GM23338 (cell line): Measurements from ENCODE around the gene SNAI1. TPM values are rescaled to one million over a fixed set of nuclear protein-coding genes. Genes with fewer than 3 reads are reported as not detected.

Experiments used
- ATAC-seq: fragments of 200-7000 bp; cut with Tn5 transposase; 3 replicates; pipeline ENCODE4 v1.9.1; 2020
- DNase-seq: peaks from one replicate; pipeline ENCODE4 v3.0.0-alpha.2; 2015; ENCODE audit warnings: low spot score
- H2AFZ ChIP-seq: fragments of 200-600 bp; sonication (generic); 2 replicates; pipeline ENCODE4 v1.8.0; 2016; ENCODE audit warnings: antibody characterized with exemption, mild to moderate bottlenecking, moderate library complexity
- H3F3A ChIP-seq: fragments of 200-600 bp; sonication (generic); replicated peaks from 2 replicates; pipeline ENCODE4 v1.8.0; 2017; ENCODE audit warnings: antibody characterized with exemption, mixed run types, low read depth
- H3K27ac ChIP-seq: fragments of 200-600 bp; sonication (generic); 2 replicates; pipeline ENCODE4 v1.6.1; 2016; ENCODE audit warnings: low read depth
- H3K27me3 ChIP-seq: fragments of 200-600 bp; sonication (generic); 2 replicates; pipeline ENCODE4 v1.8.0; 2016; ENCODE audit warnings: mild to moderate bottlenecking, mixed run types, moderate library complexity; ENCODE audit not compliant: insufficient read depth
- H3K36me3 ChIP-seq: fragments of 200-600 bp; sonication (generic); 2 replicates; pipeline ENCODE4 v1.8.0; 2016; ENCODE audit warnings: mild to moderate bottlenecking; ENCODE audit not compliant: insufficient read depth
- H3K4me1 ChIP-seq: fragments of 200-600 bp; sonication (generic); 2 replicates; pipeline ENCODE4 v1.8.0; 2016; ENCODE audit warnings: mild to moderate bottlenecking, moderate library complexity; ENCODE audit not compliant: insufficient read depth
- H3K4me2 ChIP-seq: fragments of 200-600 bp; sonication (generic); 2 replicates; pipeline ENCODE4 v1.7.1; 2017; ENCODE audit warnings: mixed run types
- H3K4me3 ChIP-seq: fragments of 200-600 bp; sonication (generic); 2 replicates; pipeline ENCODE4 v1.6.1; 2016; ENCODE audit warnings: mixed run types
- H3K79me2 ChIP-seq: fragments of 200-600 bp; sonication (generic); replicated peaks from 2 replicates; pipeline ENCODE4 v1.8.0; 2017; ENCODE audit warnings: mild to moderate bottlenecking; ENCODE audit not compliant: insufficient read depth
- H3K9me2 ChIP-seq: fragments of 200-600 bp; sonication (generic); 2 replicates; pipeline ENCODE4 v1.8.0; 2017; ENCODE audit not compliant: insufficient read depth
- H4K20me1 ChIP-seq: fragments of 200-600 bp; sonication (generic); replicated peaks from 2 replicates; pipeline ENCODE4 v1.8.0; 2017; ENCODE audit warnings: mild to moderate bottlenecking; ENCODE audit not compliant: insufficient read depth
- H3K27ac Mint-ChIP-seq: 2 replicates; pipeline ENCODE4 v1.8.0; 2020; ENCODE audit warnings: inconsistent platforms, mild to moderate bottlenecking, moderate library complexity, mixed read lengths
- H3K27me3 Mint-ChIP-seq: 3 replicates; pipeline ENCODE4 v1.8.0; 2022; ENCODE audit warnings: low read depth, mild to moderate bottlenecking, moderate library complexity, mixed read lengths, inconsistent platforms; ENCODE audit not compliant: insufficient read depth, poor library complexity
- H3K36me3 Mint-ChIP-seq: 3 replicates; pipeline ENCODE4 v1.8.0; 2021; ENCODE audit warnings: low read depth, mild to moderate bottlenecking, inconsistent platforms, moderate library complexity, mixed read lengths
- H3K4me1 Mint-ChIP-seq: 3 replicates; pipeline ENCODE4 v1.8.0; 2020; ENCODE audit warnings: mild to moderate bottlenecking, inconsistent platforms, mixed read lengths
- H3K4me3 Mint-ChIP-seq: 3 replicates; pipeline ENCODE4 v1.8.0; 2021; ENCODE audit warnings: moderate library complexity, mild to moderate bottlenecking, inconsistent platforms, mixed read lengths
- H3K9me3 Mint-ChIP-seq: 3 replicates; pipeline ENCODE4 v1.8.0; 2020; ENCODE audit warnings: moderate library complexity, mild to moderate bottlenecking, inconsistent platforms, mixed read lengths
- CREB1 ChIP-seq: fragments of 250-450 bp; sonication (Bioruptor Pico); IDR thresholded peaks from 2 replicates; pipeline ENCODE4 v1.5.0; 2020; ENCODE audit warnings: low read depth, mild to moderate bottlenecking, moderate library complexity
- EZH2 ChIP-seq: fragments of 200-600 bp; sonication (generic); IDR thresholded peaks from one replicate; pipeline ENCODE4 v1.8.0; 2017; ENCODE audit warnings: antibody characterized with exemption, mild to moderate bottlenecking, low read depth; ENCODE audit not compliant: unreplicated experiment
- EZH2phosphoT487 ChIP-seq: fragments of 200-600 bp; sonication (generic); IDR thresholded peaks from one replicate; pipeline ENCODE4 v1.8.1; 2018; ENCODE audit warnings: antibody characterized with exemption; ENCODE audit not compliant: unreplicated experiment
- NANOG ChIP-seq: IDR thresholded peaks from 2 replicates; pipeline ENCODE4 v1.6.1; 2016; ENCODE audit warnings: antibody characterized with exemption, borderline replicate concordance
- POLR2AphosphoS5 ChIP-seq: IDR thresholded peaks from 2 replicates; pipeline ENCODE4 v1.6.1; 2016; ENCODE audit warnings: antibody characterized with exemption, low read depth
- STAT1 ChIP-seq: IDR thresholded peaks from one replicate; pipeline ENCODE4 v1.6.1; 2016; ENCODE audit warnings: antibody characterized with exemption; ENCODE audit not compliant: unreplicated experiment
- ZNF114 ChIP-seq: fragments of 250-450 bp; sonication (Bioruptor Pico); IDR thresholded peaks from 2 replicates; pipeline ENCODE4 v1.5.0; 2020; ENCODE audit warnings: mild to moderate bottlenecking, moderate library complexity
- ZNF331 ChIP-seq: fragments of 250-450 bp; sonication (Bioruptor Pico); IDR thresholded peaks from 2 replicates; pipeline ENCODE4 v1.5.0; 2020; ENCODE audit warnings: low read depth, mild to moderate bottlenecking, moderate library complexity
- polyA plus RNA-seq: library from polyadenylated mRNA; unstranded; fragments of >200 nt; fragmentation: Nextera tagmentation; extraction: Ambion mirVana; gene quantifications from 2 replicates; pipeline ENCODE4 v1.2.1, GENCODE V29; 2016
- total RNA-seq: library from RNA; depleted of rRNA; stranded (reverse); fragments of >200 nt; shearing (Covaris generic); gene quantifications from 2 replicates; pipeline ENCODE4 v1.2.3, GENCODE V29; 2014
- TF ChIP-seq, protein P1 (sequence below): fragments of 250-450 bp; sonication (Bioruptor Pico); IDR thresholded peaks from 2 replicates; pipeline ENCODE4 v1.5.0; 2020; ENCODE audit warnings: mild to moderate bottlenecking, moderate library complexity
- TF ChIP-seq, protein P2 (sequence below), 2 experiments: fragments of 200-600 bp in 1 of 2; sonication (generic) in 1 of 2; conservative IDR thresholded peaks; 2 replicates each; pipeline versions ENCODE4 v1.5.1 to v1.6.1; 2016 to 2017; ENCODE audit warnings: antibody characterized with exemption in 2 of 2, low read depth in 2 of 2, mild to moderate bottlenecking in 2 of 2, moderate library complexity in 1 of 2
- TF ChIP-seq, protein P3 (sequence below): IDR thresholded peaks from one replicate; pipeline ENCODE4 v1.6.1; 2018; ENCODE audit warnings: antibody characterized with exemption; ENCODE audit not compliant: unreplicated experiment

SNAI1 gene
- total and polyA plus RNA-seq, 2 experiments from 2014 or later: 4.2 to 8.4 TPM

DNA sequence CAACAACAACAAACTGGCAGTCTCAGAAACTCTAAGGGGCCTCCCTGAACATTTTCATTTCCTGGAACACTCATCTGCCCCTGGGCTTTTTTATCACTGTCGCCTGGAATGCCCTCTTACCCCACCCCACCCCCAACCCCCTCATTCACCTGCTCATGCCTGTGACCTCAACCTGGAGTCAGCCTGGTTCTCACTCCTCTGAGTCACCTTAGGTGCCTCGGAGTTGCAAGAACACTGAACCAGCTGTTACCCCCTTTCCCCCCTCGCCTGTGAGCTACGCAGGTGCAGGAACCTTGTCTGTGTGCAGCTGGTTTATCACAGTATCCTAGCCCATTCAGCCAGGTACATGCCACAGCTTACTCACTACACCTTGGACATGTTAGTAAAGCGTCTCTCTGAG is 12.8 kb upstream of the SNAI1 start:
- Mint-ChIP-seq H3K4me1 (peaks cover 4% of the 10 kb centered on the region; the same call in 2 of the 3 replicates), H3K4me3 (no peak overlapping the region)

DNA sequence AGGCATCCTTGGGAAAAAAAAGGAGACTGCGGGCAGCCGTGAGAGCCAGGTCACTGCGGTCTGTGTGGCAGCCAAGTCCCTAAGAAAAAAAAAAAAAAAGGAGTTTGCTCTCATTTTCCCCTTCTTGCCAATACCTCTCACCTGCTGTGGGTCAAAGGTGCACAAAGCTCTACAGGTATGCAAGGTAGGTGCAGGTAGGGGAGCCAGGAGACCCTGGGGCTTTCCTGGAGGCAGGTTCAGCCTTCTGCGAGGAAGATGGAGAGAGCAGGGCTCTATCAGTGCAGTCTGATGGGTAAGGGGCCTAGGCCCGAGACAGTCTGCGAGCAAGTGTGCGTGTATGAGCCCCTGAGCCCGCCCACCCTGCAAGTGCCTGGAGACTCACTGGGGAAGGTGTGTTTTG is 12.3 kb upstream of the SNAI1 start:
- Histone ChIP-seq H3K4me2 (no peak overlapping the region), H3K9me2 (no peaks in the 10 kb centered on the region), H2AFZ (no peak overlapping the region), H4K20me1 (no peaks in the 10 kb centered on the region), H3K4me1 (no peaks in the 10 kb centered on the region; the same call in 1 of the 2 replicates), H3F3A (no peaks in the 10 kb centered on the region), H3K36me3 (no peaks in the 10 kb centered on the region), H3K27me3 (no peaks in the 10 kb centered on the region), H3K27ac (no peak overlapping the region), H3K79me2 (no peaks in the 10 kb centered on the region), H3K4me3 (no peak overlapping the region)
- H3K4me1 Mint-ChIP-seq: peaks cover 4% of the 10 kb centered on the region; the same call in 2 of the 3 replicates
- peaks cover 2% of the 10 kb centered on the region for H3K27me3 Mint-ChIP-seq
- ATAC-seq (peak; percentile 59), DNase-seq (no peak)
- H3K9me3 Mint-ChIP-seq: no peaks in the 10 kb centered on the region
- no peak overlapping the region for H3K4me3 Mint-ChIP-seq
- H3K27ac Mint-ChIP-seq: no peak overlapping the region; the same call in 1 of the 2 replicates
- no peaks in the 10 kb centered on the region for H3K36me3 Mint-ChIP-seq
- TF ChIP-seq, protein P1, sequence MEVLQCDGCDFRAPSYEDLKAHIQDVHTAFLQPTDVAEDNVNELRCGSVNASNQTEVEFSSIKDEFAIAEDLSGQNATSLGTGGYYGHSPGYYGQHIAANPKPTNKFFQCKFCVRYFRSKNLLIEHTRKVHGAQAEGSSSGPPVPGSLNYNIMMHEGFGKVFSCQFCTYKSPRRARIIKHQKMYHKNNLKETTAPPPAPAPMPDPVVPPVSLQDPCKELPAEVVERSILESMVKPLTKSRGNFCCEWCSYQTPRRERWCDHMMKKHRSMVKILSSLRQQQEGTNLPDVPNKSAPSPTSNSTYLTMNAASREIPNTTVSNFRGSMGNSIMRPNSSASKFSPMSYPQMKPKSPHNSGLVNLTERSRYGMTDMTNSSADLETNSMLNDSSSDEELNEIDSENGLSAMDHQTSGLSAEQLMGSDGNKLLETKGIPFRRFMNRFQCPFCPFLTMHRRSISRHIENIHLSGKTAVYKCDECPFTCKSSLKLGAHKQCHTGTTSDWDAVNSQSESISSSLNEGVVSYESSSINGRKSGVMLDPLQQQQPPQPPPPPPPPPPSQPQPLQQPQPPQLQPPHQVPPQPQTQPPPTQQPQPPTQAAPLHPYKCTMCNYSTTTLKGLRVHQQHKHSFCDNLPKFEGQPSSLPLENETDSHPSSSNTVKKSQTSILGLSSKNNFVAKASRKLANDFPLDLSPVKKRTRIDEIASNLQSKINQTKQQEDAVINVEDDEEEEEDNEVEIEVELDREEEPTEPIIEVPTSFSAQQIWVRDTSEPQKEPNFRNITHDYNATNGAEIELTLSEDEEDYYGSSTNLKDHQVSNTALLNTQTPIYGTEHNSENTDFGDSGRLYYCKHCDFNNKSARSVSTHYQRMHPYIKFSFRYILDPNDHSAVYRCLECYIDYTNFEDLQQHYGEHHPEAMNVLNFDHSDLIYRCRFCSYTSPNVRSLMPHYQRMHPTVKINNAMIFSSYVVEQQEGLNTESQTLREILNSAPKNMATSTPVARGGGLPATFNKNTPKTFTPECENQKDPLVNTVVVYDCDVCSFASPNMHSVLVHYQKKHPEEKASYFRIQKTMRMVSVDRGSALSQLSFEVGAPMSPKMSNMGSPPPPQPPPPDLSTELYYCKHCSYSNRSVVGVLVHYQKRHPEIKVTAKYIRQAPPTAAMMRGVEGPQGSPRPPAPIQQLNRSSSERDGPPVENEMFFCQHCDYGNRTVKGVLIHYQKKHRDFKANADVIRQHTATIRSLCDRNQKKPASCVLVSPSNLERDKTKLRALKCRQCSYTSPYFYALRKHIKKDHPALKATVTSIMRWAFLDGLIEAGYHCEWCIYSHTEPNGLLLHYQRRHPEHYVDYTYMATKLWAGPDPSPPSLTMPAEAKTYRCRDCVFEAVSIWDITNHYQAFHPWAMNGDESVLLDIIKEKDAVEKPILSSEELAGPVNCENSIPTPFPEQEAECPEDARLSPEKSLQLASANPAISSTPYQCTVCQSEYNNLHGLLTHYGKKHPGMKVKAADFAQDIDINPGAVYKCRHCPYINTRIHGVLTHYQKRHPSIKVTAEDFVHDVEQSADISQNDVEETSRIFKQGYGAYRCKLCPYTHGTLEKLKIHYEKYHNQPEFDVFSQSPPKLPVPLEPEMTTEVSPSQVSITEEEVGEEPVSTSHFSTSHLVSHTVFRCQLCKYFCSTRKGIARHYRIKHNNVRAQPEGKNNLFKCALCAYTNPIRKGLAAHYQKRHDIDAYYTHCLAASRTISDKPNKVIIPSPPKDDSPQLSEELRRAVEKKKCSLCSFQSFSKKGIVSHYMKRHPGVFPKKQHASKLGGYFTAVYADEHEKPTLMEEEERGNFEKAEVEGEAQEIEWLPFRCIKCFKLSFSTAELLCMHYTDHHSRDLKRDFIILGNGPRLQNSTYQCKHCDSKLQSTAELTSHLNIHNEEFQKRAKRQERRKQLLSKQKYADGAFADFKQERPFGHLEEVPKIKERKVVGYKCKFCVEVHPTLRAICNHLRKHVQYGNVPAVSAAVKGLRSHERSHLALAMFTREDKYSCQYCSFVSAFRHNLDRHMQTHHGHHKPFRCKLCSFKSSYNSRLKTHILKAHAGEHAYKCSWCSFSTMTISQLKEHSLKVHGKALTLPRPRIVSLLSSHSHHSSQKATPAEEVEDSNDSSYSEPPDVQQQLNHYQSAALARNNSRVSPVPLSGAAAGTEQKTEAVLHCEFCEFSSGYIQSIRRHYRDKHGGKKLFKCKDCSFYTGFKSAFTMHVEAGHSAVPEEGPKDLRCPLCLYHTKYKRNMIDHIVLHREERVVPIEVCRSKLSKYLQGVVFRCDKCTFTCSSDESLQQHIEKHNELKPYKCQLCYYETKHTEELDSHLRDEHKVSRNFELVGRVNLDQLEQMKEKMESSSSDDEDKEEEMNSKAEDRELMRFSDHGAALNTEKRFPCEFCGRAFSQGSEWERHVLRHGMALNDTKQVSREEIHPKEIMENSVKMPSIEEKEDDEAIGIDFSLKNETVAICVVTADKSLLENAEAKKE (CRISPR knock-in tag): no peak
- TF ChIP-seq ZNF331 (CRISPR knock-in tag): no peak
- TF ChIP-seq EZH2: no peak
- TF ChIP-seq, protein P2, sequence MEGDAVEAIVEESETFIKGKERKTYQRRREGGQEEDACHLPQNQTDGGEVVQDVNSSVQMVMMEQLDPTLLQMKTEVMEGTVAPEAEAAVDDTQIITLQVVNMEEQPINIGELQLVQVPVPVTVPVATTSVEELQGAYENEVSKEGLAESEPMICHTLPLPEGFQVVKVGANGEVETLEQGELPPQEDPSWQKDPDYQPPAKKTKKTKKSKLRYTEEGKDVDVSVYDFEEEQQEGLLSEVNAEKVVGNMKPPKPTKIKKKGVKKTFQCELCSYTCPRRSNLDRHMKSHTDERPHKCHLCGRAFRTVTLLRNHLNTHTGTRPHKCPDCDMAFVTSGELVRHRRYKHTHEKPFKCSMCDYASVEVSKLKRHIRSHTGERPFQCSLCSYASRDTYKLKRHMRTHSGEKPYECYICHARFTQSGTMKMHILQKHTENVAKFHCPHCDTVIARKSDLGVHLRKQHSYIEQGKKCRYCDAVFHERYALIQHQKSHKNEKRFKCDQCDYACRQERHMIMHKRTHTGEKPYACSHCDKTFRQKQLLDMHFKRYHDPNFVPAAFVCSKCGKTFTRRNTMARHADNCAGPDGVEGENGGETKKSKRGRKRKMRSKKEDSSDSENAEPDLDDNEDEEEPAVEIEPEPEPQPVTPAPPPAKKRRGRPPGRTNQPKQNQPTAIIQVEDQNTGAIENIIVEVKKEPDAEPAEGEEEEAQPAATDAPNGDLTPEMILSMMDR (conservative IDR thresholded peaks at IDR 0.05; ENCODE audit: low read depth in 2 of 2): no peak
- TF ChIP-seq NANOG: no peak
- no peak for TF ChIP-seq STAT1
- no peak for TF ChIP-seq ZNF114 (CRISPR knock-in tag)
- TF ChIP-seq EZH2phosphoT487: no peak
- TF ChIP-seq POLR2AphosphoS5: no peak
- TF ChIP-seq, protein P3, sequence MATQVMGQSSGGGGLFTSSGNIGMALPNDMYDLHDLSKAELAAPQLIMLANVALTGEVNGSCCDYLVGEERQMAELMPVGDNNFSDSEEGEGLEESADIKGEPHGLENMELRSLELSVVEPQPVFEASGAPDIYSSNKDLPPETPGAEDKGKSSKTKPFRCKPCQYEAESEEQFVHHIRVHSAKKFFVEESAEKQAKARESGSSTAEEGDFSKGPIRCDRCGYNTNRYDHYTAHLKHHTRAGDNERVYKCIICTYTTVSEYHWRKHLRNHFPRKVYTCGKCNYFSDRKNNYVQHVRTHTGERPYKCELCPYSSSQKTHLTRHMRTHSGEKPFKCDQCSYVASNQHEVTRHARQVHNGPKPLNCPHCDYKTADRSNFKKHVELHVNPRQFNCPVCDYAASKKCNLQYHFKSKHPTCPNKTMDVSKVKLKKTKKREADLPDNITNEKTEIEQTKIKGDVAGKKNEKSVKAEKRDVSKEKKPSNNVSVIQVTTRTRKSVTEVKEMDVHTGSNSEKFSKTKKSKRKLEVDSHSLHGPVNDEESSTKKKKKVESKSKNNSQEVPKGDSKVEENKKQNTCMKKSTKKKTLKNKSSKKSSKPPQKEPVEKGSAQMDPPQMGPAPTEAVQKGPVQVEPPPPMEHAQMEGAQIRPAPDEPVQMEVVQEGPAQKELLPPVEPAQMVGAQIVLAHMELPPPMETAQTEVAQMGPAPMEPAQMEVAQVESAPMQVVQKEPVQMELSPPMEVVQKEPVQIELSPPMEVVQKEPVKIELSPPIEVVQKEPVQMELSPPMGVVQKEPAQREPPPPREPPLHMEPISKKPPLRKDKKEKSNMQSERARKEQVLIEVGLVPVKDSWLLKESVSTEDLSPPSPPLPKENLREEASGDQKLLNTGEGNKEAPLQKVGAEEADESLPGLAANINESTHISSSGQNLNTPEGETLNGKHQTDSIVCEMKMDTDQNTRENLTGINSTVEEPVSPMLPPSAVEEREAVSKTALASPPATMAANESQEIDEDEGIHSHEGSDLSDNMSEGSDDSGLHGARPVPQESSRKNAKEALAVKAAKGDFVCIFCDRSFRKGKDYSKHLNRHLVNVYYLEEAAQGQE: no peak
- no peak for TF ChIP-seq CREB1 (CRISPR knock-in tag)

More for the DNA sequence above, 12.8 kb upstream of the SNAI1 start:
- DNase-seq: no peak
- peak; percentile 22 for ATAC-seq
- Histone ChIP-seq H3K4me2 (no peak overlapping the region), H3K36me3 (no peaks in the 10 kb centered on the region), H3K27me3 (no peaks in the 10 kb centered on the region), H3K27ac (no peak overlapping the region), H3K9me2 (no peaks in the 10 kb centered on the region), H3F3A (no peaks in the 10 kb centered on the region), H3K79me2 (no peaks in the 10 kb centered on the region), H2AFZ (no peak overlapping the region), H3K4me1 (no peaks in the 10 kb centered on the region; the same call in 1 of the 2 replicates), H3K4me3 (no peak overlapping the region), H4K20me1 (no peaks in the 10 kb centered on the region)
- Mint-ChIP-seq H3K27ac (no peak overlapping the region), H3K9me3 (no peaks in the 10 kb centered on the region), H3K36me3 (no peaks in the 10 kb centered on the region), H3K27me3 (peaks cover 2% of the 10 kb centered on the region)
- no peak for TF ChIP-seq ZNF114 (CRISPR knock-in tag)
